ENCODE measurements around the gene SCGB3A1.

SCGB3A1 gene

GRCh38 chr5:180604271-180604670 lies 13.0 kb upstream of the SCGB3A1 start:
- no peak for DNase-seq (ENCODE audit: low read depth, low spot score)
- Histone ChIP-seq H3K9me3 (ENCODE audit: insufficient read depth, low read length) (no peaks in the 10 kb centered on the region), H3K27me3 (ENCODE audit: insufficient read depth, insufficient read length) (no peaks in the 10 kb centered on the region)

GRCh38 chr5:180603076-180603594 lies 11.8 kb upstream of the SCGB3A1 start:
- Histone ChIP-seq H3K27me3 (ENCODE audit: insufficient read depth, insufficient read length) (no peaks in the 10 kb centered on the region), H3K9ac (ENCODE audit: insufficient read length, low read depth) (no peak overlapping the region)
- TF ChIP-seq YY1 (IDR thresholded peaks at IDR 0.05; ENCODE audit: insufficient read depth, insufficient read length) (no peak), ZNF274 (IDR thresholded peaks at IDR 0.05; ENCODE audit: low read depth, low read length) (no peak), SUZ12 (IDR thresholded peaks at IDR 0.05; ENCODE audit: extremely low read depth, insufficient read depth, insufficient read length) (no peak)

More at GRCh38 chr5:180604271-180604670, 13.0 kb upstream of the SCGB3A1 start:
- Histone ChIP-seq H3K4me1 (ENCODE audit: insufficient read depth, insufficient read length) (peaks cover 2% of the 10 kb centered on the region), H3K36me3 (ENCODE audit: insufficient read depth, insufficient read length, low read length) (no peaks in the 10 kb centered on the region), H3K9ac (ENCODE audit: insufficient read length, low read depth) (no peak overlapping the region), H3K4me3 (ENCODE audit: insufficient read length, low read depth) (no peak overlapping the region)
- TF ChIP-seq ZNF274 (IDR thresholded peaks at IDR 0.05; ENCODE audit: low read depth, low read length) (no peak), SUZ12 (IDR thresholded peaks at IDR 0.05; ENCODE audit: extremely low read depth, insufficient read depth, insufficient read length) (no peak), YY1 (IDR thresholded peaks at IDR 0.05; ENCODE audit: insufficient read depth, insufficient read length) (no peak)

GRCh38 chr5:180602481-180603075 lies 11.3 kb upstream of the SCGB3A1 start:
- DNase-seq (ENCODE audit: low read depth, low spot score), result no peak
- no peak overlapping the region for H3K9ac ChIP-seq (ENCODE audit: insufficient read length, low read depth)
- H3K9me3 ChIP-seq (ENCODE audit: insufficient read depth, low read length), result no peaks in the 10 kb centered on the region
- H3K4me1 ChIP-seq (ENCODE audit: insufficient read depth, insufficient read length), result peaks cover 2% of the 10 kb centered on the region
- no peaks in the 10 kb centered on the region for H3K27me3 ChIP-seq (ENCODE audit: insufficient read depth, insufficient read length)
- no peak overlapping the region for H3K4me3 ChIP-seq (ENCODE audit: insufficient read length, low read depth)
- no peak for TF ChIP-seq YY1 (IDR thresholded peaks at IDR 0.05; ENCODE audit: insufficient read depth, insufficient read length)
- no peak for TF ChIP-seq SUZ12 (IDR thresholded peaks at IDR 0.05; ENCODE audit: extremely low read depth, insufficient read depth, insufficient read length)
- TF ChIP-seq ZNF274 (IDR thresholded peaks at IDR 0.05; ENCODE audit: low read depth, low read length), result no peak
- no peaks in the 10 kb centered on the region for H3K36me3 ChIP-seq (ENCODE audit: insufficient read depth, insufficient read length, low read length)

More at GRCh38 chr5:180603076-180603594, 11.8 kb upstream of the SCGB3A1 start:
- DNase-seq (ENCODE audit: low read depth, low spot score), result no peak
- H3K4me1 ChIP-seq (ENCODE audit: insufficient read depth, insufficient read length), result peaks cover 2% of the 10 kb centered on the region
- H3K9me3 ChIP-seq (ENCODE audit: insufficient read depth, low read length), result no peaks in the 10 kb centered on the region
- no peaks in the 10 kb centered on the region for H3K36me3 ChIP-seq (ENCODE audit: insufficient read depth, insufficient read length, low read length)
- H3K4me3 ChIP-seq (ENCODE audit: insufficient read length, low read depth), result no peak overlapping the region

- H3K4me3 ChIP-seq (ENCODE audit: insufficient read length, low read depth), result no peak overlapping the region
- peaks cover 2% of the 10 kb centered on the region for H3K4me1 ChIP-seq (ENCODE audit: insufficient read depth, insufficient read length)
- no peaks in the 10 kb centered on the region for H3K36me3 ChIP-seq (ENCODE audit: insufficient read depth, insufficient read length, low read length)
- no peaks in the 10 kb centered on the region for H3K9me3 ChIP-seq (ENCODE audit: insufficient read depth, low read length)
- no peak for DNase-seq (ENCODE audit: low read depth, low spot score)
- TF ChIP-seq ZNF274 (IDR thresholded peaks at IDR 0.05; ENCODE audit: low read depth, low read length), result no peak
- no peak for TF ChIP-seq YY1 (IDR thresholded peaks at IDR 0.05; ENCODE audit: insufficient read depth, insufficient read length)
- no peak for TF ChIP-seq SUZ12 (IDR thresholded peaks at IDR 0.05; ENCODE audit: extremely low read depth, insufficient read depth, insufficient read length)
- H3K9ac ChIP-seq (ENCODE audit: insufficient read length, low read depth), result peak overlapping the region; percentile 10
- H3K27me3 ChIP-seq (ENCODE audit: insufficient read depth, insufficient read length), result no peaks in the 10 kb centered on the region
Observed at GRCh38 chr5:180601591-180602480, 10.5 kb upstream of the SCGB3A1 start.

GRCh38 chr5:180600554-180601041 lies 9.3 kb upstream of the SCGB3A1 start:
- Histone ChIP-seq H3K9ac (ENCODE audit: insufficient read length, low read depth) (no peak overlapping the region), H3K36me3 (ENCODE audit: insufficient read depth, insufficient read length, low read length) (no peaks in the 10 kb centered on the region), H3K4me3 (ENCODE audit: insufficient read length, low read depth) (no peak overlapping the region), H3K4me1 (ENCODE audit: insufficient read depth, insufficient read length) (peaks cover 2% of the 10 kb centered on the region), H3K27me3 (ENCODE audit: insufficient read depth, insufficient read length) (no peaks in the 10 kb centered on the region), H3K9me3 (ENCODE audit: insufficient read depth, low read length) (no peaks in the 10 kb centered on the region)
- TF ChIP-seq YY1 (IDR thresholded peaks at IDR 0.05; ENCODE audit: insufficient read depth, insufficient read length) (no peak), ZNF274 (IDR thresholded peaks at IDR 0.05; ENCODE audit: low read depth, low read length) (no peak), SUZ12 (IDR thresholded peaks at IDR 0.05; ENCODE audit: extremely low read depth, insufficient read depth, insufficient read length) (no peak)
- no peak for DNase-seq (ENCODE audit: low read depth, low spot score)

GRCh38 chr5:180599981-180600553 lies 8.8 kb upstream of the SCGB3A1 start:
- H3K9me3 ChIP-seq (ENCODE audit: insufficient read depth, low read length), result no peaks in the 10 kb centered on the region
- no peaks in the 10 kb centered on the region for H3K36me3 ChIP-seq (ENCODE audit: insufficient read depth, insufficient read length, low read length)
- H3K4me1 ChIP-seq (ENCODE audit: insufficient read depth, insufficient read length), result peaks cover 2% of the 10 kb centered on the region
- no peaks in the 10 kb centered on the region for H3K27me3 ChIP-seq (ENCODE audit: insufficient read depth, insufficient read length)
- no peak overlapping the region for H3K9ac ChIP-seq (ENCODE audit: insufficient read length, low read depth)
- DNase-seq (ENCODE audit: low read depth, low spot score), result no peak
- no peak for TF ChIP-seq ZNF274 (IDR thresholded peaks at IDR 0.05; ENCODE audit: low read depth, low read length)
- no peak for TF ChIP-seq YY1 (IDR thresholded peaks at IDR 0.05; ENCODE audit: insufficient read depth, insufficient read length)
- TF ChIP-seq SUZ12 (IDR thresholded peaks at IDR 0.05; ENCODE audit: extremely low read depth, insufficient read depth, insufficient read length), result no peak
- no peak overlapping the region for H3K4me3 ChIP-seq (ENCODE audit: insufficient read length, low read depth)
